ENCODE measurements around the gene CTBS. TPM values are rescaled to one million over a fixed set of nuclear protein-coding genes. Genes with fewer than 3 reads are reported as not detected.

Gene CTBS, protein sequence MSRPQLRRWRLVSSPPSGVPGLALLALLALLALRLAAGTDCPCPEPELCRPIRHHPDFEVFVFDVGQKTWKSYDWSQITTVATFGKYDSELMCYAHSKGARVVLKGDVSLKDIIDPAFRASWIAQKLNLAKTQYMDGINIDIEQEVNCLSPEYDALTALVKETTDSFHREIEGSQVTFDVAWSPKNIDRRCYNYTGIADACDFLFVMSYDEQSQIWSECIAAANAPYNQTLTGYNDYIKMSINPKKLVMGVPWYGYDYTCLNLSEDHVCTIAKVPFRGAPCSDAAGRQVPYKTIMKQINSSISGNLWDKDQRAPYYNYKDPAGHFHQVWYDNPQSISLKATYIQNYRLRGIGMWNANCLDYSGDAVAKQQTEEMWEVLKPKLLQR
- total RNA-seq (10 to 100 TPM; 11.7 to 15.0 TPM), total RNA-seq (12.9 to 20.8 reads per million in 2 donors)

- Mint-ChIP-seq H3K4me3 (peak within 1 kb of the TSS; percentile 95), H3K36me3 (ENCODE audit: low read depth) (peaks cover 4% of the 10 kb centered on the region), H3K27ac (peak within 1 kb of the TSS; percentile 97), H3K4me1 (peaks cover 38% of the 10 kb centered on the region), H3K27me3 (peaks cover 5% of the 10 kb centered on the region)
- no peaks in the 10 kb centered on the region for H3K9me3 ChIP-seq (ENCODE audit: control insufficient read depth, low read length, poor library complexity, severe bottlenecking)
- DNase-seq (peak; percentile 69 to 90 (median 84)), ATAC-seq (peak; percentile 94)
Measured at GRCh38 chr1:84573967-84574842, at the start of gene CTBS. Gene CTBS, minus strand, starts transcription at chr1:84574440. Its CDS starts 25 bp downstream, at chr1:84574415.

DNA sequence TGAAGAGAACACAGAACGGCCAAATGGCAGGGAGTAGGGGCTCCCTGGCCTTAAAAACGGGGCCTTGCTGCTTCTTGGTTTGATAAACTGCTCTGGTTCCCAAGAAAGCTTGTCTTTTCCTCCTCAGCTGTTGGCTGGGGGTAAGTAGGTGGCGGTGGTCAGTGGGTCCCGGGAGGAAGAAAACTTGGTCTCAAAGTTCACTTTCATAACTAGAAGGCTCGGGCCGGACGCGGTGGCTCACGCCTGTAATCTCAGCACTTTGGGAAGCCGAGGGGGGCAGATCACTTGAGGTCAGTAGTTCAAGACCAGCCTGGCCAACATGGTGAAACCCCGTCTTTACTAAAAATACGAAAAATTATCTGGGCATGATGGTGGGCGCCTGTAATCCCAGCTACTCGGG, 47.3 kb upstream of the CTBS start:
- Mint-ChIP-seq H3K27ac (no peak overlapping the region), H3K4me3 (no peak overlapping the region), H3K36me3 (ENCODE audit: low read depth) (no peaks in the 10 kb centered on the region), H3K4me1 (peaks cover 14% of the 10 kb centered on the region), H3K27me3 (peaks cover 21% of the 10 kb centered on the region)
- no peak for ATAC-seq
- DNase-seq = no peak
- H3K9me3 ChIP-seq (ENCODE audit: control insufficient read depth, low read length, poor library complexity, severe bottlenecking) = no peaks in the 10 kb centered on the region

GRCh38 chr1:84620720-84621313, 46.6 kb upstream of the CTBS start:
- peak overlapping the region; percentile 91 for H3K4me3 Mint-ChIP-seq
- H3K27me3 Mint-ChIP-seq = peaks cover 13% of the 10 kb centered on the region
- H3K27ac Mint-ChIP-seq = no peak overlapping the region
- H3K4me1 Mint-ChIP-seq = peaks cover 14% of the 10 kb centered on the region
- ATAC-seq (peak; percentile 94), DNase-seq (peak; percentile 70 to 82 (median 72))
- H3K9me3 ChIP-seq (ENCODE audit: control insufficient read depth, low read length, poor library complexity, severe bottlenecking) = no peaks in the 10 kb centered on the region
- H3K36me3 Mint-ChIP-seq (ENCODE audit: low read depth) = no peaks in the 10 kb centered on the region

DNA sequence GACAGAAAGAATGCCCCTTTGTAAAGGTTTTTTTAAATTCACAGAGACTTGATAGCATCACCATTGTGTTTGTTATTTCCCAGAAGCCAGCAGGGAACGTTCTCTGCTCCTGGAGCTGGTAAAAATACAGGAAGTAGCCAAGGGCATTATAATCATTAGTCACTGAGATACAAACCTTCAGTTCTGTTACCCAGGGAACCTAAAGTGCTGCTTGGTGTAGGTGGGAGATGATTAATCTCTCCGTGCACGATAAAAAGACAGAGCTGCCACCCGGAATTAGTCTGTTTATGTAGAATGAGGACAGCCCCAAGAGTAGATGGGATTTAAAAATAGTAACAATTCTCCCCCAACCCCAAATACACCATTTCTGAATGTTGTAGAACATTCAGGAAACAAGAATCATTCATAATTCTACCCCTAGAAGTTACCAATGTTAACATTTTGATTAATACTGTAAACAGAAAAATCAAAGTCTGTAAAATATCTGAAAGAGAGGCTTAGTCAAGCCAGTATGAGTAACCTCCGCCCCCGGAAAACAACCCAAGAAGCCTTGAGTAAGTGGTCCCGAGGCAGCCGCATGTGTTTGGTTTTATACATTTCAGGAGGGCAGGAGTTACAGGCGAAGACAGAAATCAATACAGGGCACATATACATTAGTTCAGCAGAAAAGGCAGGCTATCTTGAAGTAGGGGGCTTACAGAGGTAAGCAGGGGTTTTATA, 45.3 kb upstream of the CTBS start:
- Mint-ChIP-seq H3K27me3 (peaks cover 12% of the 10 kb centered on the region), H3K27ac (no peak overlapping the region), H3K4me3 (peak overlapping the region; percentile 31), H3K4me1 (peaks cover 14% of the 10 kb centered on the region), H3K36me3 (ENCODE audit: low read depth) (no peaks in the 10 kb centered on the region)
- ATAC-seq = no peak
- DNase-seq = no peak
- no peaks in the 10 kb centered on the region for H3K9me3 ChIP-seq (ENCODE audit: control insufficient read depth, low read length, poor library complexity, severe bottlenecking)

- Mint-ChIP-seq H3K4me3 (no peak overlapping the region), H3K4me1 (peaks cover 12% of the 10 kb centered on the region), H3K27me3 (peaks cover 12% of the 10 kb centered on the region), H3K36me3 (ENCODE audit: low read depth) (peaks cover 2% of the 10 kb centered on the region), H3K27ac (no peak overlapping the region)
- ATAC-seq (no peak), DNase-seq (no peak)
- no peaks in the 10 kb centered on the region for H3K9me3 ChIP-seq (ENCODE audit: control insufficient read depth, low read length, poor library complexity, severe bottlenecking)
Measured at GRCh38 chr1:84617349-84617748, 43.1 kb upstream of the CTBS start.

DNA sequence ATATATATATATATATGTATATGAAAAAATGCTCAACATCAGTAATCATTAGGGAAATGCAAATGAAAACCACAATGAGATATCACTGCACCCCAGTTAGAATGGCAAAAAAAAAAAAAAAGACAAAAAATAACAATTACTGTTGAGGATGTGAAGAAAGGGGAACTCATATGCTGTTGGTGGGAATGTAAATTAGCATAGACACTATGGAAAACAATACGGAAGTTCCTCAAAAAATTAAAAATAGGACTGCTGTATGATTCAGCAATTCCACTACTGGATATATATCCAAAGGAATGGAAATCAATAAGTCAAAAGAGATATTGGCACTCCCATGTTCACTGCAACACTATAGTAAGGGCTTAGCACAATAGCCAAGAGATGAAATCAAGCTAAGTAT, 41.5 kb upstream of the CTBS start:
- H3K36me3 Mint-ChIP-seq (ENCODE audit: low read depth) = peaks cover 2% of the 10 kb centered on the region
- DNase-seq (no peak), ATAC-seq (no peak)
- peaks cover 19% of the 10 kb centered on the region for H3K27me3 Mint-ChIP-seq
- H3K27ac Mint-ChIP-seq = no peak overlapping the region
- peaks cover 8% of the 10 kb centered on the region for H3K4me1 Mint-ChIP-seq
- no peak overlapping the region for H3K4me3 Mint-ChIP-seq
- H3K9me3 ChIP-seq (ENCODE audit: control insufficient read depth, low read length, poor library complexity, severe bottlenecking) = no peaks in the 10 kb centered on the region

- Mint-ChIP-seq H3K27me3 (peaks cover 13% of the 10 kb centered on the region), H3K36me3 (ENCODE audit: low read depth) (peaks cover 2% of the 10 kb centered on the region), H3K27ac (no peak overlapping the region), H3K4me1 (peaks cover 3% of the 10 kb centered on the region), H3K4me3 (no peak overlapping the region)
- no peaks in the 10 kb centered on the region for H3K9me3 ChIP-seq (ENCODE audit: control insufficient read depth, low read length, poor library complexity, severe bottlenecking)
- DNase-seq (no peak), ATAC-seq (no peak)
Measured at GRCh38 chr1:84613887-84614286, 39.6 kb upstream of the CTBS start.

- DNase-seq (no peak), ATAC-seq (no peak)
- Mint-ChIP-seq H3K27ac (no peak overlapping the region), H3K27me3 (peaks cover 13% of the 10 kb centered on the region), H3K4me1 (peaks cover 3% of the 10 kb centered on the region), H3K4me3 (no peak overlapping the region), H3K36me3 (ENCODE audit: low read depth) (peaks cover 2% of the 10 kb centered on the region)
- H3K9me3 ChIP-seq (ENCODE audit: control insufficient read depth, low read length, poor library complexity, severe bottlenecking) = no peaks in the 10 kb centered on the region
Measured at GRCh38 chr1:84613026-84613425, 38.8 kb upstream of the CTBS start.

- Mint-ChIP-seq H3K4me3 (no peak overlapping the region), H3K27me3 (peaks cover 9% of the 10 kb centered on the region), H3K4me1 (peaks cover 3% of the 10 kb centered on the region), H3K27ac (no peak overlapping the region), H3K36me3 (ENCODE audit: low read depth) (peaks cover 2% of the 10 kb centered on the region)
- H3K9me3 ChIP-seq (ENCODE audit: control insufficient read depth, low read length, poor library complexity, severe bottlenecking) = no peaks in the 10 kb centered on the region
- ATAC-seq = peak; percentile 39
- DNase-seq = no peak
Measured at GRCh38 chr1:84611796-84612195, 37.6 kb upstream of the CTBS start.

DNA sequence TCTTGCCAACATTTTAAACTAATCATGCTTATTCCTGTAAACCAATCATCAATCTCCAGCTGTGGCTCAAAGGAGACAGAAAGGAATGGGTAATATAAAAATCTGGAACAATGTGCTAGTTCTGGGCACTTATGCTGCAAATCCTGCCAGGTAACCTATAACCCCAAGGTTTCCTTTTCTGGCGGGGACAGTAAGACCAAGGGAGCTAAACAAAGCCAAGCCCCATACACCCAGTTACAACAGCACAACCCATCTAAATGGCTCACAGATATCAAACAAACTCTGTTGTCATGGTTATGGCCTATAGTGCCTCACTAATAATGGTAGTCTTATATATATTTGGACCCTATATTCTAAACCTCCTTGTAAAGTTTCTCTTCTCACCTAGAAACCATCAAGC, 36.9 kb upstream of the CTBS start:
- DNase-seq (no peak), ATAC-seq (no peak)
- Mint-ChIP-seq H3K36me3 (ENCODE audit: low read depth) (peaks cover 2% of the 10 kb centered on the region), H3K27ac (no peak overlapping the region), H3K4me3 (no peak overlapping the region), H3K4me1 (no peaks in the 10 kb centered on the region), H3K27me3 (peaks cover 6% of the 10 kb centered on the region)
- peaks cover under 1% of the 10 kb centered on the region for H3K9me3 ChIP-seq (ENCODE audit: control insufficient read depth, low read length, poor library complexity, severe bottlenecking)

DNA sequence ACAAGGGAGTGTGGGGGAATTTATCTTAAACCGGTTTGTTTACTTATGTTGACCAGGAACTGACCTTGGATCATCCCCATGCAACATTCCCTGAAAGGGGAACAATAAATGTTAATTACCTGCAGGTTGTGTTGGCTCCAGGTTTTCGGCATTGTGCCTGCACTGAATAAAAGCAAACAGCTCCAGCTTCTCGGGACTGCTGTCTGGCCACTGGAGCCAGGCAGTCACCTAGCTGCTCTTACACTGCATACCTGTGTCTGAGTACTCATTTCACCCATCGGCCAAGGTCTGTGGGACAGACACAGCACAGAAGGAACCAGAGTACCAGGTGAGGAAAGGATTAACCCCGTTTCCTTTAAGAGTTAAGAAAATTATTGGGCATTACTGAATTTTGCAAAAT, 32.7 kb upstream of the CTBS start:
- Mint-ChIP-seq H3K4me3 (no peak overlapping the region), H3K36me3 (ENCODE audit: low read depth) (no peaks in the 10 kb centered on the region), H3K27me3 (peaks cover 6% of the 10 kb centered on the region), H3K27ac (no peak overlapping the region), H3K4me1 (no peaks in the 10 kb centered on the region)
- H3K9me3 ChIP-seq (ENCODE audit: control insufficient read depth, low read length, poor library complexity, severe bottlenecking) = peaks cover 10% of the 10 kb centered on the region
- DNase-seq (no peak), ATAC-seq (no peak)

GRCh38 chr1:84605157-84605556, 30.9 kb upstream of the CTBS start:
- Mint-ChIP-seq H3K4me1 (no peaks in the 10 kb centered on the region), H3K27ac (no peak overlapping the region), H3K27me3 (no peaks in the 10 kb centered on the region), H3K4me3 (no peak overlapping the region), H3K36me3 (ENCODE audit: low read depth) (no peaks in the 10 kb centered on the region)
- ATAC-seq (no peak), DNase-seq (no peak)
- H3K9me3 ChIP-seq (ENCODE audit: control insufficient read depth, low read length, poor library complexity, severe bottlenecking) = peaks cover 10% of the 10 kb centered on the region
